Skeletal muscle tissue (tissue), 4 donors: ENCODE data around the gene TSR1. TPM values are rescaled to one million over a fixed set of nuclear protein-coding genes. Genes with fewer than 3 reads are reported as not detected.
A peak's percentile ranks its signal among the peaks of the same experiment; 100 is the strongest.

Experiments
- H3K27ac ChIP-seq: one replicate; pipeline ENCODE4 v1.7.0; 2013; ENCODE audit warnings: mild to moderate bottlenecking, low read depth, low read length, inconsistent platforms
- H3K27me3 ChIP-seq, 3 donors: one replicate each; pipeline ENCODE4 v1.7.0; 2013; ENCODE audit warnings: low read length in 3 of 3; ENCODE audit not compliant: control insufficient read depth in 3 of 3, insufficient read depth in 3 of 3
- H3K36me3 ChIP-seq, 3 donors: one replicate each; pipeline ENCODE4 v1.7.0; 2013; ENCODE audit warnings: low read length in 3 of 3; ENCODE audit not compliant: control insufficient read depth in 3 of 3, insufficient read depth in 3 of 3
- H3K4me1 ChIP-seq, 3 donors: one replicate each; pipeline ENCODE4 v1.7.0; 2013; ENCODE audit warnings: low read length in 3 of 3, mild to moderate bottlenecking in 3 of 3; ENCODE audit not compliant: control insufficient read depth in 3 of 3, insufficient read depth in 3 of 3
- H3K4me3 ChIP-seq, 3 donors: one replicate each; pipeline ENCODE4 v1.7.0; 2013; ENCODE audit warnings: low read length in 3 of 3
- H3K9ac ChIP-seq, 3 donors: one replicate each; pipeline ENCODE4 v1.7.0; 2013; ENCODE audit warnings: low read length in 3 of 3, mild to moderate bottlenecking in 3 of 3, moderate library complexity in 2 of 3, low read depth in 1 of 3
- H3K9me3 ChIP-seq, 3 donors: one replicate each; pipeline ENCODE4 v1.7.0; 2013; ENCODE audit warnings: low read length in 3 of 3; ENCODE audit not compliant: control insufficient read depth in 3 of 3
- total RNA-seq: library from RNA; depleted of rRNA; stranded (reverse); fragments of >200 nt; gene quantifications from one replicate; pipeline ENCODE4 v1.2.3, GENCODE V29; 2014
- donor health status: Osteomylitis.

Gene TSR1
- total RNA-seq, 1 donor from 2014 or later = 26.1 TPM

DNA sequence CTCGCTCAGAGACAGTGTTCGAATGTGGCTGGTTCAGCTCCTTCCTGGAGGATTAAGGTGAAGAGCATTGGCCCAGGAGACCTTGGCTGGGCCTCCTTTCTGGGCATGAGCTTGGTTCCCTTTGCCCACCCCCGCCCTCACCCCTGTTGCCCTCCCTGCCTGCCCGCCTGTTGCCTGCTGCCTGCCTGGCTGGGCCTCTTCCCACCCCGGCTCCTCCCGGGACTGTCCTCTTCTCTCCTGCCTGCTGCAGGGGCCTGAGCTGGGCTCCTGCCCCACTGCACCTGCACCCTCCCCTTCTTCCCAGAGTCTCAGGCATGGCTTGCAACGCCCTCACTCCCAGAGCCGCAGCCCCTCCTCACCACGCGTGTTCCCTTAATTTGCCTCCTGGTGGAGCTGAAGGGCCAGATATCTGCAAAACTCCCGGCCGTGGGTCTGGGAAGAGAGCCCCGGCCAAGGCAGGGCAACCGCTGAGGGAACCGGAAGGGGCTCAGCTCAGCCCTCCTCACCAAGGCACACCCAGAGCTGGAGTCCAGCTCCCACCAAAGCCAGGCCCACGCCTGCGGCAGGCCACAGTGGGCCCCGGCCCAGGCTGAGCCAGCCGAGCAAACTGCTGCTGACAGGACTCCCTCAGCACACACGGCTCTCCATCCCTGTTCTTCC, 33.4 kb upstream of the TSR1 start:
- H3K9ac ChIP-seq = no peak overlapping the region
- no peaks in the 10 kb centered on the region for H3K27me3 ChIP-seq
- no peak overlapping the region for H3K4me3 ChIP-seq
- no peak overlapping the region for H3K27ac ChIP-seq
- no peaks in the 10 kb centered on the region for H3K9me3 ChIP-seq
- H3K4me1 ChIP-seq = peaks cover 8 to 13% (median 10%) of the 10 kb centered on the region in 3 donors
- peaks cover 18 to 40% (median 38%) of the 10 kb centered on the region in 3 donors for H3K36me3 ChIP-seq

DNA sequence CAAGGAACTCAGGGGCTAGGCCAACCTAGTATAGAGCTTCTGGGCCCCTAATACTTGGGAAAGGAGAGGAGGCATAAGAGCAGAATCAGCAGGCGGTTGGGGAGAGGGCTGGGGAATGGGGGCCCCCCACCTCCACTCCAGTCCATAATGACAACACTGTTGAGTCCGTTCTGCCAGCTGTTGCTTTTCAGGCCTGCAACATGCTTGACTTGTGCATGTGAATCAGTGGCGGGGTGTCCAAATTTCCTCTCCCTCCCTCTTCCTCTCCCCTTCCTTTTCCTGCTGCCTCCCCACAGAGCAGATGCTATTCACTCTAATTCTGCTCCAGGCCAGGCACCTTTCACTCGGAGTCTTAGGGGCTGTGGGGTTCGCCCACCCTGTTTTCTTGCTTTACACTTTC, 32.8 kb upstream of the TSR1 start:
- no peak overlapping the region for H3K27ac ChIP-seq
- H3K4me1 ChIP-seq = peaks cover 15 to 19% (median 17%) of the 10 kb centered on the region in 3 donors
- H3K36me3 ChIP-seq = peaks cover 18 to 39% (median 38%) of the 10 kb centered on the region in 3 donors
- no peaks in the 10 kb centered on the region for H3K9me3 ChIP-seq
- H3K4me3 ChIP-seq = no peak overlapping the region
- H3K27me3 ChIP-seq = no peaks in the 10 kb centered on the region
- peak overlapping the region in 1 of 3 donors; percentile 8 for H3K9ac ChIP-seq

DNA sequence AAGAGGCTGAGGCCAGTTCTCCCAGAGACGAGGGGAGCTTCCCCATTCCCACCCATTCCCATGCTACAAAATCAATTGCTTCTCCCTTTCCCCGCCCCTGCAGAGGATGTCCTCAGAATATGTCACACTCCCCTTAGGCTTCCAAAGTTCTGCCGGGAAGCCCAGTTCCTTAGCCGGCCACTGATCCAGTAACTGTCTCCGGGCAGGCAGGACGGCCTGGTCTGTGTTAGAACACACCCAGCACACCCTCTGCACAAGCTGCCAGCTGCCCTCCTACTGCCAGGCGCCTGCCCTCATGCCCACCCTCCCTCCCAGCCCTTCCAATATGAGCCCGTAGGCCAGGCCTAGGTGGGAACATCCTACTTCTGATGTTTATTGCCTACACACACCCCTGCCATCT, 32.1 kb upstream of the TSR1 start:
- Histone ChIP-seq H3K36me3 (peaks cover 14 to 34% (median 32%) of the 10 kb centered on the region in 3 donors), H3K27me3 (no peaks in the 10 kb centered on the region), H3K4me1 (peaks cover 22 to 26% (median 24%) of the 10 kb centered on the region in 3 donors), H3K4me3 (no peak overlapping the region), H3K27ac (no peak overlapping the region), H3K9me3 (no peaks in the 10 kb centered on the region), H3K9ac (no peak overlapping the region)

DNA sequence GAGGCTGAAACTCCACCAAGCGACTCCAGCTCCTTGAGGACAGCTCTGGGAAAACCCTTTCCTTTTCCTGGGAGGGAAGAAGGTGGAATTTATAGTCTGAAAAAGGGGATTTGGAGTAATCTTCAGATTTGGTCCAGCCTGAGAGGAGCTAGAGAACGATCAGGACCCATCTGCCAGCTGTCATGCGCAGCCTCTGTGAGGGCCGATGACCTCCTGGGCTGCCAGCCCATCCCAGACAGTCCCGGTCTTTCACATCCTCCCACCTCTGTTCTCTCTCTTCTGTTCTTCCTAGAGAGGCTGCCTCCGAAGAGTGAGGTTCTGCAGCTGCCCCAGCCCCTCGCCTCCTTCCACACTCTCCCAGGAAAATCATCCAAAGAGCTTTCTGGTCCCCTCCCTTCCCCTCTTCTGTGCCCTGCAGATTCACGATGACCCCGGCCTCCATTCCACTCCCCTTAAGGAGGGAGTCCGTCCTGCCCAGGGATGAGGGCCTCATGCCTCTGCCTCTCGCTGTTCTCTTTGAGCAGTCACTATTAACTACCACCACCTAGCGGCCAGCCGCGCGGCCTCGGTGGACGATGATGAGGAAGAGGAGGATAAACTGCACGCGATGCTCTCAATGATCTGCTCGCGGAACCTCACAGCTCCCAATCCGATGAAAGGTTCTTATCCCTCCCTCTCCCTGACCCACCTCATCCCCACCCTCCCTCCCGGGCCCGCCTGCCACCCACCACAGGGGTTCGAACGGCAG, 30.7 kb upstream of the TSR1 start:
- H3K9ac ChIP-seq = no peak overlapping the region
- H3K4me1 ChIP-seq = peaks cover 26 to 30% (median 29%) of the 10 kb centered on the region in 3 donors
- no peaks in the 10 kb centered on the region for H3K27me3 ChIP-seq
- H3K4me3 ChIP-seq = no peak overlapping the region
- no peaks in the 10 kb centered on the region for H3K9me3 ChIP-seq
- no peak overlapping the region for H3K27ac ChIP-seq
- peaks cover 12 to 36% (median 33%) of the 10 kb centered on the region in 3 donors for H3K36me3 ChIP-seq

DNA sequence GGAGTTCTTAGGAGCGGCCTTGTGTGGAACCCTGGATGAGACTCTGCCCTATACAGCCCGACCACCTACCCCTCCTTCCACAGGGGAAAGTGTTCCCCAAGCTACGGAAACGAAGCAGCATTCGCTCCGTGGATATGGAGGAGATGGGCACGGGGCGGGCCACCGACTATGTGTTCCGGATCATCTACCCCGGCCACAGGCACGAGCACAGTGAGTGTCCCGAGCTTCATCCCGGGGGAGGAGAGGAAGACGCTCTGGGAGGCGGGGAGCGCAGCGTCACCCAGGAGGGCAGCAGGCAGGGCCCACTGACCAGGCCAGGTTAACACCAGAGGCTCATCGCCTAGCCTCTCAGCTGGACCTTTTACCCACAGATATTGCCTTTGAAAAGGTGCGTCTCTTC, 28.9 kb upstream of the TSR1 start:
- Histone ChIP-seq H3K27ac (no peak overlapping the region), H3K9ac (peak overlapping the region in 1 of 3 donors; percentile 58), H3K4me3 (no peak overlapping the region), H3K27me3 (no peaks in the 10 kb centered on the region), H3K36me3 (peaks cover 15 to 36% (median 24%) of the 10 kb centered on the region in 3 donors), H3K9me3 (no peaks in the 10 kb centered on the region), H3K4me1 (peaks cover 26 to 30% (median 29%) of the 10 kb centered on the region in 3 donors)

DNA sequence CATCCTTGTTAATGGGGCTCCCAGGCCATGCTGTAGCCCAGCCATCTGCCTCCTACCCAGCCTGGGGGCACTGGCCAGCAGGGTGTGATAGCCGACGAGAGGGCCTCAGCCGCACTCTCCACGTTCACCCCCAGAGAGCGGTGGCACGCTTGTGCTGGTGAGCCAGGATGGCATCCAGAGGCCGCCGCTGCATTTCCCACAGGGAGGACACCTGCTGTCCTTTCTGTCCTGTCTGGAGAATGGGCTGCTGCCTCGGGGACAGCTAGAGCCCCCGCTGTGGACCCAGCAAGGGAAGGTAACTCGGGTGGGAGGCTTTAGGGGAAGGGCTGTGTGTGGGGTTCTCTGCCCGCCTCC, 28.5 kb upstream of the TSR1 start:
- peak overlapping the region in 2 of 3 donors; percentile 58 to 64 for H3K9ac ChIP-seq
- H3K27ac ChIP-seq = peak overlapping the region; percentile 43
- H3K36me3 ChIP-seq = peaks cover 15 to 36% (median 24%) of the 10 kb centered on the region in 3 donors
- no peak overlapping the region for H3K4me3 ChIP-seq
- H3K27me3 ChIP-seq = no peaks in the 10 kb centered on the region
- peaks cover 26 to 27% (median 27%) of the 10 kb centered on the region in 3 donors for H3K4me1 ChIP-seq
- no peaks in the 10 kb centered on the region for H3K9me3 ChIP-seq

DNA sequence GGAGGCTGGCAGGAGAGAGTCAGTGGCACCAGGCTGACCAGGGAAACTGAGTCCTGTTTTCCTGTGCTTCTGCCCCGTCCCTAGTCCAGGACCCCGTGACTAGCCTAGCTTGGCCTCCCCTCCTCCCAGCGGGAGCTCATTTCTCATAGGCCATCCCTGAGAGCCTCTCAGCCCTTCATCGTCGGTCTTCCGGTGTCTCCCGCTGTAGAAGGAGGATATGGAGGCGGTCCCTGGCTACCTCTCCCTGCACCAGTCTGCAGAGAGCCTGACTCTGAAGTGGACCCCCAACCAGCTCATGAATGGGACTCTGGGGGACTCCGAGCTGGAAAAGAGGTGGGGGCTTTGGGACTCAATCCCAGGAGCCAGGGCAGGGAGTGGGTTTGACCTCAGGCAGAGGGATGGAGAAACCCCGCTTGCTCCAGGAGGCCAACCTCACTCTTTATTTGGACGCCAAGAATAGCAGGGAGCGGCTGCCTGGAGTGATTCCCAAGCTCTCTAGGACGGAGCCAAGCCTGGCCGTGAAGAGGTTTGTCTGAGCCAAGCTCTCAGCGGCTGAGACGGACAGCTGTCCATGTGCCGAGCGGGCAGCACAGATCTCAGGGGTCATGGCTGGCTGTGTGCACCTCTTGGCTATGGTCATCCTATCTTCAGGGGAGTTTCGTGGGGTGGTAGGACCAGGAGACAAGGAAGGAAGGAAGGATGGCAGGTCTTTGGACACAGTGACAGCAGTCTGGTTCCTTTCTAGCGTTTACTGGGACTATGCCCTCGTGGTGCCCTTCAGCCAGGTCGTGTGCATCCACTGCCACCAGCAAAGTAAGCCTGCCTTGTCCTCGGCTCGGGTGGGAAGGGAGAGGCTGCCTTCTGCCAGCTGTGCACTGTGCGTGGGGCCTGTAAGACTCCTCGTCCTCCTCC, 27.9 kb upstream of the TSR1 start:
- Histone ChIP-seq H3K9ac (peak overlapping the region in 2 of 3 donors; percentile 8 to 64), H3K36me3 (peaks cover 15 to 36% (median 24%) of the 10 kb centered on the region in 3 donors), H3K27me3 (no peaks in the 10 kb centered on the region), H3K4me1 (peaks cover 25 to 28% (median 26%) of the 10 kb centered on the region in 3 donors), H3K9me3 (no peaks in the 10 kb centered on the region), H3K4me3 (peak overlapping the region; percentile 15 to 52 (median 45)), H3K27ac (peak overlapping the region; percentile 43)

DNA sequence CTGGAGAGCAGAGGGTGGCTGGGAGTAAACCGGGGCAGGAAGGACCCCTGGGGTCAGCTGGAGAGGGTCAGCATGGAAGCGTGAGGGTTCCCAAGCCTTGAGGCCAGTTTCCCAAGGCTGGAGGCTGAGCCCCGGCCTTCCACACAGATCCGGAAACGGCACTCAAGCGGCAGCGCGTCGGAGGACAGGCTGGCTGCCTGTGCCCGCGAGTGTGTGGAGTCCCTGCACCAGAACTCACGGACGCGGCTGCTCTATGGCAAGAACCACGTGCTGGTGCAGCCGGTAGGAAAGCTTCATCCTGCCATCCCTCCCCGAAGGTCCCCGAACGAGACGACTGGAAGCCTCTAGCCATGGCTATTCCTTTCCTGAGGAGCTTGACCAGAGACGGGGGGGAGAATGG, 27.1 kb upstream of the TSR1 start:
- peaks cover 25 to 28% (median 25%) of the 10 kb centered on the region in 3 donors for H3K4me1 ChIP-seq
- H3K27ac ChIP-seq = peak overlapping the region; percentile 43
- no peak overlapping the region for H3K9ac ChIP-seq
- H3K9me3 ChIP-seq = no peaks in the 10 kb centered on the region
- H3K27me3 ChIP-seq = no peaks in the 10 kb centered on the region
- H3K4me3 ChIP-seq = no peak overlapping the region
- peaks cover 15 to 36% (median 24%) of the 10 kb centered on the region in 3 donors for H3K36me3 ChIP-seq

DNA sequence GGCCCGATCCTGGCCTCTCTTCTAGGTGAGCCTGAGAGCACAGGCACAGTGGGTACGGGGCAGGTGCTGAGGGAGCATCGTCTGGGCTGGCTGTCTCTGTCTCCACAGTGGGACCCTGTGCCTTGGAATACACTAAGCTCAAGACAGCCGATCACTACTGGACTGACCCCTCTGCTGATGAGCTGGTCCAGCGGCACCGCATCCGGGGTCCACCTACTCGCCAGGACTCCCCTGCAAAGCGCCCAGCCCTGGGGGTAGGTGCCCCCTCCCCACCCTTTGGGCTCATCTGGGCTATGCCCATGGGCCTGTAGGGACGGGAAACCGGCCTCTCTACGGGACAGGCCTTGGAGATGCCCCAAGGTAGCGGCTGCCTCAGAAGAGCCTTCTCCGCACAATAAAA, 26.6 kb upstream of the TSR1 start:
- no peak overlapping the region for H3K4me3 ChIP-seq
- H3K36me3 ChIP-seq = peaks cover 17 to 36% (median 23%) of the 10 kb centered on the region in 3 donors
- H3K27ac ChIP-seq = no peak overlapping the region
- H3K27me3 ChIP-seq = no peaks in the 10 kb centered on the region
- H3K9ac ChIP-seq = no peak overlapping the region
- H3K4me1 ChIP-seq = peaks cover 25 to 28% (median 25%) of the 10 kb centered on the region in 3 donors
- no peaks in the 10 kb centered on the region for H3K9me3 ChIP-seq
